Measurements from ENCODE around the gene IGFBP1. TPM values are rescaled to one million over a fixed set of nuclear protein-coding genes. Genes with fewer than 3 reads are reported as not detected.
A peak's percentile ranks its signal among the peaks of the same experiment; 100 is the strongest.

The IGFBP1 gene
- total RNA-seq, 2 donors from 2014 or later: not detected

- DNase-seq (ENCODE audit: low spot score): no peak
- TF ChIP-seq POLR2AphosphoS5 (IDR thresholded peaks at IDR 0.05): no peak
- no peak for TF ChIP-seq POLR2A (IDR thresholded peaks at IDR 0.05)
- TF ChIP-seq CTCF (IDR thresholded peaks at IDR 0.05): no peak
- H3K9me3 ChIP-seq: no peaks in the 10 kb centered on the region
- no peak overlapping the region for H3K27ac ChIP-seq
- H3K36me3 ChIP-seq: no peaks in the 10 kb centered on the region
- intact Hi-C loops (cut with DNase I): loop anchor here (2.0 to 10.0 kb wide), 6 partner anchors 429 to 1166 kb away; no protein-coding TSS in a partner anchor
- H3K4me1 ChIP-seq (replicated peaks): no peaks in the 10 kb centered on the region
- peaks cover 2% of the 10 kb centered on the region for H3K27me3 ChIP-seq (replicated peaks; ENCODE audit: insufficient read depth)
- 12% methylated on average over 11 of the region's 11 CpGs for WGBS
- H3K4me3 ChIP-seq: no peak overlapping the region
These were observed 34.5 kb downstream of the IGFBP1 start for GRCh38 chr7:45922810-45923209.

GRCh38 chr7:45923290-45923689 is 35.0 kb downstream of the IGFBP1 start:
- H3K27me3 ChIP-seq (replicated peaks; ENCODE audit: insufficient read depth): peaks cover 2% of the 10 kb centered on the region
- H3K9me3 ChIP-seq: no peaks in the 10 kb centered on the region
- peak; percentile 60 for DNase-seq (ENCODE audit: low spot score)
- intact Hi-C loops (cut with DNase I): loop anchor here (2.0 to 10.0 kb wide), 6 partner anchors 429 to 1166 kb away; no protein-coding TSS in a partner anchor
- H3K27ac ChIP-seq: no peak overlapping the region
- H3K36me3 ChIP-seq: no peaks in the 10 kb centered on the region
- no peak overlapping the region for H3K4me3 ChIP-seq
- TF ChIP-seq POLR2AphosphoS5 (IDR thresholded peaks at IDR 0.05) (peak; percentile 31), POLR2A (IDR thresholded peaks at IDR 0.05) (no peak), CTCF (IDR thresholded peaks at IDR 0.05) (peak; percentile 63 to 91 (median 84))
- WGBS: 3% methylated on average over 9 of the region's 9 CpGs
- H3K4me1 ChIP-seq (replicated peaks): no peaks in the 10 kb centered on the region

GRCh38 chr7:45923818-45924217 is 35.5 kb downstream of the IGFBP1 start:
- Histone ChIP-seq H3K4me1 (replicated peaks) (no peaks in the 10 kb centered on the region), H3K4me3 (no peak overlapping the region), H3K36me3 (no peaks in the 10 kb centered on the region), H3K27me3 (replicated peaks; ENCODE audit: insufficient read depth) (peaks cover 2% of the 10 kb centered on the region), H3K27ac (no peak overlapping the region), H3K9me3 (no peaks in the 10 kb centered on the region)
- 65% methylated on average over 6 of the region's 6 CpGs for WGBS
- TF ChIP-seq POLR2AphosphoS5 (IDR thresholded peaks at IDR 0.05) (no peak), POLR2A (IDR thresholded peaks at IDR 0.05) (no peak), CTCF (IDR thresholded peaks at IDR 0.05) (no peak)
- intact Hi-C loops (cut with DNase I): loop anchor here (2.0 to 10.0 kb wide), 6 partner anchors 428 to 1165 kb away; no protein-coding TSS in a partner anchor
- DNase-seq (ENCODE audit: low spot score): no peak

GRCh38 chr7:45924283-45924682 is 36.0 kb downstream of the IGFBP1 start:
- Histone ChIP-seq H3K27ac (no peak overlapping the region), H3K9me3 (no peaks in the 10 kb centered on the region), H3K4me3 (no peak overlapping the region), H3K36me3 (no peaks in the 10 kb centered on the region), H3K27me3 (replicated peaks; ENCODE audit: insufficient read depth) (peaks cover 2% of the 10 kb centered on the region), H3K4me1 (replicated peaks) (no peaks in the 10 kb centered on the region)
- intact Hi-C loops (cut with DNase I): loop anchor here (5.0 to 10.0 kb wide), 5 partner anchors 428 to 1008 kb away; no protein-coding TSS in a partner anchor
- WGBS: 41% methylated on average over 5 of the region's 5 CpGs
- TF ChIP-seq POLR2AphosphoS5 (IDR thresholded peaks at IDR 0.05) (peak; percentile 8), POLR2A (IDR thresholded peaks at IDR 0.05) (no peak), CTCF (IDR thresholded peaks at IDR 0.05) (peak in 1 of 4 experiments; percentile 29)
- peak; percentile 28 for DNase-seq (ENCODE audit: low spot score)

GRCh38 chr7:45927721-45928120 is 39.4 kb downstream of the IGFBP1 start:
- Histone ChIP-seq H3K27ac (no peak overlapping the region), H3K36me3 (no peaks in the 10 kb centered on the region), H3K27me3 (replicated peaks; ENCODE audit: insufficient read depth) (peaks cover 2% of the 10 kb centered on the region), H3K4me1 (replicated peaks) (no peaks in the 10 kb centered on the region), H3K4me3 (no peak overlapping the region), H3K9me3 (no peaks in the 10 kb centered on the region)
- no peak for DNase-seq (ENCODE audit: low spot score)
- 92% methylated on average over 3 of the region's 3 CpGs for WGBS
- intact Hi-C loops (cut with DNase I): loop anchor here (10.0 kb wide), 2 partner anchors 677 to 817 kb away; no protein-coding TSS in a partner anchor
- TF ChIP-seq CTCF (IDR thresholded peaks at IDR 0.05): no peak
- no peak for TF ChIP-seq POLR2A (IDR thresholded peaks at IDR 0.05)
- TF ChIP-seq POLR2AphosphoS5 (IDR thresholded peaks at IDR 0.05): no peak

Measured in prostate gland (tissue), 2 donors.